Stimulated activated CD8-positive, alpha-beta memory T cell treated with anti-CD3 and anti-CD28 coated beads, Interleukin-12 subunit alpha, Interleukin-12 subunit beta, amount 100 ng/mL, for 24 hours (primary cell): Measurements from ENCODE around the gene PCDHGB3.
"Not testable (repeated sequence)": the region's sequence is repeated elsewhere in the genome, so short reads cannot be mapped to it uniquely, and the experiment has no call there.

ENCODE experiments used
- DNase-seq: peaks from one replicate; pipeline ENCODE4 v3.0.0-alpha.2; 2020; ENCODE audit errors: extremely low read depth

The PCDHGB3 gene

GRCh38 chr5:141356950-141357349, 13.1 kb upstream of the PCDHGB3 start:
- DNase-seq, result no peak

GRCh38 chr5:141359790-141360426, 10.1 kb upstream of the PCDHGB3 start, which contains the start of gene PCDHGB2:
Gene PCDHGB2, plus strand, starts transcription at chr5:141359994. Its CDS starts 142 bp downstream, at chr5:141360136.
- DNase-seq, result no peak

- DNase-seq, result no peak
Measured at GRCh38 chr5:141360685-141361084, 9.4 kb upstream of the PCDHGB3 start.

GRCh38 chr5:141362719-141363118, 7.3 kb upstream of the PCDHGB3 start:
- DNase-seq, result no peak

- no peak for DNase-seq
Measured at GRCh38 chr5:141363952-141364660, 5.9 kb upstream of the PCDHGB3 start, which contains the start of gene PCDHGA5. Gene PCDHGA5, plus strand, starts transcription at chr5:141364162. Its CDS starts 169 bp downstream, at chr5:141364331.

GRCh38 chr5:141366016-141366896, 3.8 kb upstream of the PCDHGB3 start:
- DNase-seq, result no peak

GRCh38 chr5:141371572-141372475, 1.8 kb downstream of the PCDHGB3 start:
- DNase-seq, result no peak

GRCh38 chr5:141373673-141374317, 3.8 kb downstream of the PCDHGB3 start, which contains the start of gene PCDHGA6:
Gene PCDHGA6, plus strand, starts transcription at chr5:141373891. Its CDS starts 193 bp downstream, at chr5:141374084.
- no peak for DNase-seq

GRCh38 chr5:141374627-141375026, 4.6 kb downstream of the PCDHGB3 start:
- no peak for DNase-seq

GRCh38 chr5:141375444-141376155, 5.6 kb downstream of the PCDHGB3 start:
- DNase-seq, result not testable (repeated sequence)

GRCh38 chr5:141382469-141383294, 12.6 kb downstream of the PCDHGB3 start, which contains the start of gene PCDHGA7:
Gene PCDHGA7, plus strand, starts transcription at chr5:141382742. Its CDS starts 158 bp downstream, at chr5:141382900.
- DNase-seq, result no peak

- DNase-seq, result no peak
Measured at GRCh38 chr5:141383345-141383744, 13.3 kb downstream of the PCDHGB3 start.

GRCh38 chr5:141384471-141385267, 14.6 kb downstream of the PCDHGB3 start:
- DNase-seq, result no peak

GRCh38 chr5:141387557-141388311, 17.7 kb downstream of the PCDHGB3 start, which contains the start of gene PCDHGB4:
Gene PCDHGB4, plus strand, starts transcription at chr5:141387698. Its CDS starts 187 bp downstream, at chr5:141387885.
- DNase-seq, result not testable (repeated sequence)

GRCh38 chr5:141388661-141389060, 18.6 kb downstream of the PCDHGB3 start:
- DNase-seq, result no peak

- no peak for DNase-seq
Measured at GRCh38 chr5:141389153-141390042, 19.4 kb downstream of the PCDHGB3 start.
